GM12873 (cell line): ENCODE measurements around the gene RNF217.

Source experiments
- CTCF ChIP-seq: IDR thresholded peaks from 2 replicates; pipeline ENCODE4 v1.5.1; 2012; ENCODE audit warnings: low read depth, mild to moderate bottlenecking, moderate library complexity, low read length, control low read depth; ENCODE audit not compliant: insufficient read depth; ENCODE audit errors: missing control alignments

The RNF217 gene

GRCh38 chr6:125022391-125022989 is 60.3 kb downstream of the RNF217 start:
- TF ChIP-seq CTCF = no peak

- no peak for TF ChIP-seq CTCF
Observed at GRCh38 chr6:125025164-125025854, 63.1 kb downstream of the RNF217 start.

- TF ChIP-seq CTCF = no peak
Observed at GRCh38 chr6:125027287-125027686, 65.0 kb downstream of the RNF217 start.

GRCh38 chr6:125030969-125031368 is 68.7 kb downstream of the RNF217 start:
- TF ChIP-seq CTCF = no peak

- no peak for TF ChIP-seq CTCF
Observed at GRCh38 chr6:125031385-125031784, 69.1 kb downstream of the RNF217 start.

- TF ChIP-seq CTCF = no peak
Observed at GRCh38 chr6:125037827-125038226, 75.6 kb downstream of the RNF217 start.

GRCh38 chr6:125038925-125039324 is 76.7 kb downstream of the RNF217 start:
- no peak for TF ChIP-seq CTCF
